Effector CD8-positive, alpha-beta T cell (primary cell): ENCODE data around the gene TMEM120B.
A peak's percentile ranks its signal among the peaks of the same experiment; 100 is the strongest.
"Not testable (repeated sequence)": the region's sequence is repeated elsewhere in the genome, so short reads cannot be mapped to it uniquely, and the experiment has no call there.

Source experiments
- DNase-seq: peaks from one replicate; lab custom pipeline; 2025; lab: John Stamatoyannopoulos, UW

TMEM120B gene

GRCh38 chr12:121774968-121775474 is 62.5 kb downstream of the TMEM120B start:
- no peak for DNase-seq

DNA sequence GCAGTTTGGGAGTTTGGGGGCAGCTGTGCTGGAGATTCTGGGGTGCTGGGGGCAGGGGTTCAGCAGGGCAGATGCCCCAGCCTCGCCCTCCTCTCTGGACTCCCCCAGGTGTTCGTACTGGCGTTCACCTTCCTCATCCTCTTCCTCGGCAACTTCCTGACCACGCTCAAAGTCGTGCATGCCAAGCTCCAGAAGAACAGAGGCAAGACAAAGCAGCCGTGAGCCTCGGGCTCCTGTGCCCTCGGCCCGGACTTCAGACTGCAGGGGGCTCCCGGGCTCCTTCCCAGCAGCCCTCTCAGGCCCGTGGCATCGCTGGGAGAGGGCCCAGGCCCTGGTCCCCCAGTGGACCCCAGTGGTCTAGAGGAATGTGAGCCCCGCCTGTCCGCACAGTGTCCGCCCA is 62.9 kb downstream of the TMEM120B start:
- no peak for DNase-seq

DNA sequence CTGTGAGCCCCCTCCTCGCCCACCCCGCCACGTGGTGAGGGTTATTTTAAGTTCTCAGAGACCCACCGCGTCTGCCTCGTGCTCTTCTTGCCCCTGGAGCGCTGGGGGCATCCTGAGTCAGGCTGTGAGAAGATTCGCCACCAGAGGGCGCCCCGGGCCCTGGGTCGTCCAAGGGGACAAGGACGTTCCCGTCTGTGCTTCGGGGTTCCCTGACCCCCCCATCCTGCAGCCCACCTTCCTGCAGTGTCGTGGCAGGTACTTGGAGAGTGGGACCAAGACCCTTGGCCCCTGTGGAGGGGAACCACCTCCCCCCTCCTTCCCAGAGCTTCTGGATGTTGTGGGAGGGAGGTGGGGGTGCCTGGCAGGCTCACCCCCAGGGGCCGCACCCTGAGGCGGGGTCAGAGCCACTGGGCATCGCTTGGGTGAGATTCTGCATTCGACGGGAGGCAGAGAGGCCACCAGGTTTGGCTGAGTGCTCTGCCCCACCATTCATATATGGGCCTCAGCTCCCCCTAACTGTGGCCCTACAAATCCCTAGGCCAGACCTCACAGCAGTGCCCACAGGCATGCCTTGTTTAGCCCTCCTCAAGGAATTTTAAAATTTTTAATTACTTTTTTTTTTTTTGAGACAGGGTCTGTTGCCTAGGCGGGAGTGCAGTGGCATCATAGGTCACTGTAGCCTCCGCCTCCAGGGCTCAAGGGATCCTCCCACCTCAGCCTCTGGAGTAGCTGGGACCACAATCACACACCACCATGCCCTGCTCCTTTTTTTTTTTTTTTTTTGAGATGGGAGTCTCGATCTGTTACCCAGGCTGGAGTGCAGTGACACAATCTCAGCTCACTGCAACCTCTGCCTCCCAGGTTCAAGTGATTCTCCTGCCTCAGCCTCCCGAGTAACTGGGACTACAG is 63.9 kb downstream of the TMEM120B start:
- peak; percentile 89 for DNase-seq

- no peak for DNase-seq
Observed at GRCh38 chr12:121778567-121779421, 66.2 kb downstream of the TMEM120B start.

- DNase-seq: no peak
Observed at GRCh38 chr12:121779422-121779895, 66.9 kb downstream of the TMEM120B start.

GRCh38 chr12:121780429-121780828 is 67.9 kb downstream of the TMEM120B start:
- no peak for DNase-seq

DNA sequence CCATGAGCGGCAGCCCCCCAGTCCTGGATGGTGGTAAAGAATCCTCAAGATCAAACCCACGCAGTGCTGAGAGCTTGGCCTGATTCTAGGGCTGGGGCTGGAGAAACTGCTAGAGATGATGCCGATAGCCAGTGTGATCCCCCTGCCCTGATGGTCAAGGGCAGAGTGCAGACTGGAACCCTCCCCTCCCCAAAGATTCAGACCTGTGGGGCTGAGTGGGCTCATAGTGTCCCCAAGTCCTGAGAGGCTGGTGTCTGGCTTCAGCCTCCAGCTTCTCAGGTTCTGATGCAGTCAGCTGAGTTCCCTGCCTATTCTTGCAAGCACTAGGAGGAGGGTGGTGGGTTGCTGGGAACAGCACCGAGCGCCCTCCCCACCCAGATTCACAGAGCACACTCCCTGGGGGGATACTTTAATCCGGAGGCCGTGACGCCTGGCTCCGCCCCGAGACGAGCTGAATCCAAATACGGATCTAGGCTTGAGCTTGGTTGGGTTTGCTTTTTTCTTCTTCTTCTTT is 69.0 kb downstream of the TMEM120B start:
- DNase-seq: no peak

GRCh38 chr12:121781998-121782979 is 69.7 kb downstream of the TMEM120B start:
- DNase-seq: no peak

- no peak for DNase-seq
Observed at GRCh38 chr12:121783766-121784165, 71.2 kb downstream of the TMEM120B start.

DNA sequence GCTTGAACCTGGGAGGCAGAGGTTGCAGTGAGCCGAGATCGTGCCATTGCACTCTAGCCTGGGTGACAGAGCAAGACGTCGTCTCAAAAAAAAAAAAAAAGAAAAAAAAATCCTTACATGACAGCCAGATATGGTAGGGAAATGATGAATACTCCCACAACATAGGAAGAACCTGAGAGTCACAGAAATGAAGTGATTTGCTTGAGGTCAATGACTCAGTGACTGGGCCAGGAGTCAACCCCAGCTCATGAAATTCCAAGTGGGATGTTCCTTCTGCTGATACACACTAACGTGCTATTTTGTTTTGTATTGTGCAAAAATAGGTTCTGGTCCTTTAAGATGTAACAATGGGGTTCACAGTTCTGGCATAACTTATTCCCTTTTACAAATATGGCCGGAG is 71.9 kb downstream of the TMEM120B start:
- no peak for DNase-seq

DNA sequence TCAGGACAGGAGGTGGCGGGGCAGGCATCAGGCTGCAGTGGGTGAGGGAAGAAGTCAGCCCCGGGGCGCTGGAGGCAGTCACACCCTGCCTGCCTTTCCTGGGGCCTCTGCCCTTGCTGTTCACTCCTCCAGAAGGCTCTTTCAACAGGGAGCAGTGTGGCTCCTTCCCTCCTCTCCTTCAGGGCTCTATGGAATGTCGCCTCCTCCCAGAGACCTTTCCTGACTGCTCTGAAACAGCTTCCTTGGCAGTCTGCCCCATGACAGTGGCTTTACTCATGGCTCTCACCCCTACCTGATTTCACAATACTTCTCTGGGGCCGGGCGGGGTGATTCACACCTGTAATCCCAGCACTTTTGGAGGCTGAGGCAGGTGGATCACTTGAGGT is 73.9 kb downstream of the TMEM120B start:
- DNase-seq: peak; percentile 12

- peak; percentile 40 for DNase-seq
Observed at GRCh38 chr12:121787063-121788025, 74.8 kb downstream of the TMEM120B start.

GRCh38 chr12:121788176-121788818 is 75.7 kb downstream of the TMEM120B start:
- no peak for DNase-seq

GRCh38 chr12:121789233-121789781 is 76.8 kb downstream of the TMEM120B start:
- DNase-seq: peak; percentile 39

DNA sequence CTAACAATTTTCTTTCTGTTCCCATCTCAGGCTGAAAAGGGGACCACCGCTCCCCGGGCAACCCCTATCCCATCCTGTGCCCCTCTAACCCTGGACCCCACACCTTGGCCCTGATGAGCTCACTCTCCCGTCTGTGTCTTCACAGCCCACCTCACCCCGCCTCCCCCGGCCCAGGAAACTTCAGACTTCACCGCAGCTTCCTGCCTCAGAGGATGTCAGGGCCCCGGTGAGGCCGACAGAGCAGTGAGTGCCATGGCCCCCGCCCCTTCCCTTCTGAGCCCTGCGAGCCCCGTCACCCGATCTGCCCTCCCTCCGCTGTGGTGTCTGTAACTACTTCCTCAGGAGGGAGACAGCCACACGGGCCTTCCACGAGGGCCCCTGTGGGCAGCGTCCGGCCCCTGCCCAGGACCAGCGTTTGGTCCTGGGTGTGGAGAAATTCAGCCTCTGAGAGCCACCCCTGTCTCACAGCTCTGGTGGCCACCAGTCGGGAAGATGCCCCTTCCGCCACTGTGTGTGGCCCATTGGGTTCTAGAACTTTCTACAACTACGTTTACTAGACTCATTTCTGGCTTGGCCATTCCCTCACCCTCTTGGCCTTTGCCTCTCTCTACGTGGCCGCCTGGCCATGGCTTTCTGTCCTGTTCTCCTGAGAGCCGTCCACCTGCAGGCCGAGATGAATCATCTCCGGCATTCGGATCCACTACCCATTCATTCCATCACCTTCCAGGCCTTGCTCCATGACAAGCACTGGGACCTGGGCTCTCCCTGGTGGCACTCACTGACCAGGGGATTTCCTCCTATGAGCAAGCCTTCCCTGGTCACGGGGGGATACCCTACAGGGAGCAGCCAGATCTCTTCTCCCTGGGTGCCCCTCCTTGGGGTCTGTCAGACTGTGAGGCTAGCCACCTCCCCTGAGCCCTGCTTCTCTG is 77.5 kb downstream of the TMEM120B start:
- DNase-seq: peak; percentile 85

DNA sequence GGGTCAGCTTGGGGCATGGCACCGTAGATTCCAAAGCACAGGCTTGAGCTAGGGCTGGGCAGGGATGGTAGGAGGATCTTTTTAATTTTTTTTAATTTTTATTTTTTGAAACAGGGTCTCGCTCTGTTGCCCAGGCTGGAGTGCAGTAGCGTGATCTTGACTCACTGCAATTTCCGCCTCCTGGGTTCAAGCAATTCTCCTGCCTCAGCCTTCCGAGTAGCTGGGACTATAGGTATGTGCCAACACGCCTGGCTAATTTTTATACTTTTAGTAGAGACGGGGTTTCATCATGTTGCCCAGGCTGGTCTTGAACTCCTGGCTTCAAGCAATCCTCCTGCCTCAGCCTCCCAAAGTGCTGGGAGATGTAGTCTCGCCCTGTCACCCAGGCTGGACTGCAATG is 78.2 kb downstream of the TMEM120B start:
- not testable (repeated sequence) for DNase-seq

- no peak for DNase-seq
Observed at GRCh38 chr12:121791671-121792551, 79.4 kb downstream of the TMEM120B start.
